Vagina (tissue), 2 donors: ENCODE data around the gene NDUFA3. TPM values are rescaled to one million over a fixed set of nuclear protein-coding genes. Genes with fewer than 3 reads are reported as not detected.

ENCODE experiments used
- DNase-seq, 2 donors: peaks; one replicate each; pipeline ENCODE4 v3.0.0-alpha.2; 2017; ENCODE audit errors: extremely low spot score in 2 of 2
- H3K27ac ChIP-seq: fragments of 200-600 bp; sonication (generic); one replicate; pipeline ENCODE4 v1.5.1; 2019
- H3K27me3 ChIP-seq: fragments of 200-600 bp; sonication (generic); one replicate; pipeline ENCODE4 v1.5.1; 2019
- H3K36me3 ChIP-seq, 2 donors: fragments of 200-600 bp; sonication (generic); one replicate each; pipeline ENCODE4 v1.5.1; 2017 to 2019
- H3K4me1 ChIP-seq: fragments of 200-600 bp; sonication (generic); one replicate; pipeline ENCODE4 v1.5.1; 2019
- H3K4me3 ChIP-seq, 2 donors: fragments of 200-600 bp; sonication (generic); 1 replicate in 1 of 2; 2 replicates in 1 of 2; pipeline ENCODE4 v1.5.1; 2016 to 2019
- H3K9me3 ChIP-seq: fragments of 200-600 bp; sonication (generic); one replicate; pipeline ENCODE4 v1.5.1; 2019
- POLR2A ChIP-seq, 2 donors: fragments of 450-650 bp; IDR thresholded peaks; one replicate each; pipeline ENCODE4 v1.6.1; 2017; ENCODE audit warnings: antibody characterized with exemption in 2 of 2, mild to moderate bottlenecking in 2 of 2, moderate library complexity in 2 of 2
- POLR2AphosphoS5 ChIP-seq, 2 donors: sonication (generic); formaldehyde crosslinking; IDR thresholded peaks; one replicate each; pipeline ENCODE4 v1.9.0; 2017; ENCODE audit warnings: antibody characterized with exemption in 2 of 2, mild to moderate bottlenecking in 2 of 2, low read depth in 1 of 2; ENCODE audit not compliant: insufficient read depth in 1 of 2
- intact Hi-C: fragments of 100-400 bp; cut with DNase I; formaldehyde crosslinking; loops from one replicate; pipeline ENCODE4 v1.15.1; 2023
- total RNA-seq: library from RNA; depleted of rRNA; stranded (reverse); fragments of >200 nt; gene quantifications from one replicate; pipeline ENCODE4 v1.2.3, GENCODE V29; 2016
- TF ChIP-seq, protein P1 (sequence below), 3 experiments: fragments of 450-650 bp in 2 of 3; fragments of 200-600 bp in 1 of 3; sonication (generic) in 1 of 3; IDR thresholded peaks; one replicate each; pipeline ENCODE4 v1.5.1; 2017 to 2019; ENCODE audit warnings: antibody characterized with exemption in 3 of 3, mild to moderate bottlenecking in 2 of 3, moderate library complexity in 2 of 3

Gene NDUFA3
- total RNA-seq, 1 donor from 2014 or later: 79.3 TPM

DNA sequence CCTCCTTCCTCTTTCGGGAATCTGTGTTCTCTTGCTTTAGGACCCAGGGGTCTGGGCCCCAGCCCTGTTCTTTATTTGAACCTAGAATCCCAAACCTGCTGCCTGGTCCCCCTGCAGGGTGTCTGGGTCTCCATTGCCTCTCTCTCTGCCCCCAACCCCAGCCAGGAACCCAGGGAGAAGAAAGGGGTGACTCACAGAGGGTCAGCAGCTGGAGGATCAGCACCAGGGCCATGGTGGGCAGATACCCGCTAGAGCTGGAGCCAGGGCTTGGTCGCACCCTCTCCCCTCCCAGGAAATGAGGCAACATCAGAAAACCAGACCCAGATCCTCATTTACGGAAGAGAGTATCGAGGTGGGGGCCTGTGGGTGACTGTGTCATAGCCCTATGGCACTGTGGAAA, 2.1 kb upstream of the NDUFA3 start, which contains the start of gene OSCAR:
TSS of gene OSCAR (minus strand) at position 243 of the 400 bp plus-strand sequence. CDS start at position 232, 11 bp downstream.
- DNase-seq: no peak
- intact Hi-C loops: no loop called here
- Histone ChIP-seq H3K9me3 (no peaks in the 10 kb centered on the region), H3K4me3 (no peak within 1 kb of the TSS), H3K27ac (no peak within 1 kb of the TSS), H3K4me1 (peaks cover 29% of the 10 kb centered on the region), H3K36me3 (no peaks in the 10 kb centered on the region), H3K27me3 (no peaks in the 10 kb centered on the region)
- no peak for TF ChIP-seq POLR2A (IDR thresholded peaks at IDR 0.05)
- TF ChIP-seq, protein P1, sequence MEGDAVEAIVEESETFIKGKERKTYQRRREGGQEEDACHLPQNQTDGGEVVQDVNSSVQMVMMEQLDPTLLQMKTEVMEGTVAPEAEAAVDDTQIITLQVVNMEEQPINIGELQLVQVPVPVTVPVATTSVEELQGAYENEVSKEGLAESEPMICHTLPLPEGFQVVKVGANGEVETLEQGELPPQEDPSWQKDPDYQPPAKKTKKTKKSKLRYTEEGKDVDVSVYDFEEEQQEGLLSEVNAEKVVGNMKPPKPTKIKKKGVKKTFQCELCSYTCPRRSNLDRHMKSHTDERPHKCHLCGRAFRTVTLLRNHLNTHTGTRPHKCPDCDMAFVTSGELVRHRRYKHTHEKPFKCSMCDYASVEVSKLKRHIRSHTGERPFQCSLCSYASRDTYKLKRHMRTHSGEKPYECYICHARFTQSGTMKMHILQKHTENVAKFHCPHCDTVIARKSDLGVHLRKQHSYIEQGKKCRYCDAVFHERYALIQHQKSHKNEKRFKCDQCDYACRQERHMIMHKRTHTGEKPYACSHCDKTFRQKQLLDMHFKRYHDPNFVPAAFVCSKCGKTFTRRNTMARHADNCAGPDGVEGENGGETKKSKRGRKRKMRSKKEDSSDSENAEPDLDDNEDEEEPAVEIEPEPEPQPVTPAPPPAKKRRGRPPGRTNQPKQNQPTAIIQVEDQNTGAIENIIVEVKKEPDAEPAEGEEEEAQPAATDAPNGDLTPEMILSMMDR (IDR thresholded peaks at IDR 0.05): no peak
- no peak for TF ChIP-seq POLR2AphosphoS5 (IDR thresholded peaks at IDR 0.05; ENCODE audit: insufficient read depth in 1 of 2, low read depth in 1 of 2)

DNA sequence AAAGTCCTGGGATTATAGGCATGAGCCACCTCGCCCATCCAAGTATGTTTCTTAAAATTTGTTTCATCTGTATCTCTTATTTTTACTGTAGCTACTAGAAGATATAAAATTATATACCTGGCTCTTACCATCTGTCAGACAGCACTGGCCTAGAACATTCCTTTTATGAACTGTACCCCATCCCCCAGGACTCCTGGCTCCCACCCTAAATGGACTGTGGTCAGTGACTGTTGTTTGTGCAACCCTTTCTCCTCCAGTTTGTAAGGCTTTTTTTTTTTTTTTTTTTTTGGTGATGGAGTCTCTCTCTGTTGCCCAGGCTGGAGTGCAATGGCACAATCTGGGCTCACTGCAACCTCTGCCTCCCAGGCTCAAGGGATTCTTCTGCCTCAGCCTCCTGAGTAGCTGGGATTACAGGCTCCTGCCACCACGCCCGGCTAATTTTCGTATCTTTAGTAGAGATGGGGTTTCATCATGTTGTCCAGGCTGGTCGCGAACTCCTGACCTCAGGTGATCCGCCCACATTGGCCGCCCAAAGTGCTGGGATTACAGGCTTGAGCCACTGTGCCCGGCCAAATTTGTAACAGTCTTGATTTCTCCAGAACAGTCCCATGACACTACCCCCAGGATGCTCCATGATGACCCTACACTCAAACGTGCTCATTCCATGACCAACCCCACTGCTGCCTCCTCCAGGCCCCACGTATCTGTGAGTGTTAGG, 2.5 kb downstream of the NDUFA3 start:
- no peak for TF ChIP-seq POLR2AphosphoS5 (IDR thresholded peaks at IDR 0.05; ENCODE audit: insufficient read depth in 1 of 2, low read depth in 1 of 2)
- TF ChIP-seq POLR2A (IDR thresholded peaks at IDR 0.05): no peak
- TF ChIP-seq, protein P1 (IDR thresholded peaks at IDR 0.05): no peak
- Histone ChIP-seq H3K36me3 (peaks cover 0 to 36% of the 10 kb centered on the region in 2 donors), H3K9me3 (no peaks in the 10 kb centered on the region), H3K4me1 (peaks cover 20% of the 10 kb centered on the region), H3K27me3 (no peaks in the 10 kb centered on the region), H3K27ac (no peak overlapping the region), H3K4me3 (no peak overlapping the region)
- no peak for DNase-seq
- intact Hi-C loops: no loop called here

DNA sequence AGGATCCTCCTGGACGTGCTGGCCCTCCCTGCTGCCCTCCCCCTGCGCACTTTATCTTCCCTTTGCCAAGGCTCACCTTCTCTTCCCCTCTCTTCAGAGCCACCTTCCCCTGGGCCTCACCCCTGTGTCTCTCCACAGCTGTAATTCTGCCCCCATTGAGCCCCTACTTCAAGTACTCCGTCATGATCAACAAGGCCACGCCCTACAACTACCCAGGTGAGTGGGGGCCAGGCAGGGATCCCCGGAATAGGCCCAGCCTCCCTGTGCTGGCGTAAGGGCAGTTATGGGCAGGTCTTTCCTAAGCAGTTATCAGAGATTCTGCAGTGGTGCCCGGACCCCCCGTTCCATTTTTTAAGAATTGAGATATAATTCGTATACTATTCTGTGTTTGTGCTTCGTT, 3.1 kb downstream of the NDUFA3 start:
- intact Hi-C loops: no loop called here
- no peaks in the 10 kb centered on the region for H3K27me3 ChIP-seq
- H3K27ac ChIP-seq: no peak overlapping the region
- DNase-seq: no peak
- no peaks in the 10 kb centered on the region for H3K9me3 ChIP-seq
- H3K4me3 ChIP-seq: no peak overlapping the region
- peaks cover 20% of the 10 kb centered on the region for H3K4me1 ChIP-seq
- peaks cover 0 to 42% of the 10 kb centered on the region in 2 donors for H3K36me3 ChIP-seq
- TF ChIP-seq POLR2AphosphoS5 (IDR thresholded peaks at IDR 0.05; ENCODE audit: insufficient read depth in 1 of 2, low read depth in 1 of 2): no peak
- TF ChIP-seq POLR2A (IDR thresholded peaks at IDR 0.05): no peak
- TF ChIP-seq, protein P1 (IDR thresholded peaks at IDR 0.05): no peak

DNA sequence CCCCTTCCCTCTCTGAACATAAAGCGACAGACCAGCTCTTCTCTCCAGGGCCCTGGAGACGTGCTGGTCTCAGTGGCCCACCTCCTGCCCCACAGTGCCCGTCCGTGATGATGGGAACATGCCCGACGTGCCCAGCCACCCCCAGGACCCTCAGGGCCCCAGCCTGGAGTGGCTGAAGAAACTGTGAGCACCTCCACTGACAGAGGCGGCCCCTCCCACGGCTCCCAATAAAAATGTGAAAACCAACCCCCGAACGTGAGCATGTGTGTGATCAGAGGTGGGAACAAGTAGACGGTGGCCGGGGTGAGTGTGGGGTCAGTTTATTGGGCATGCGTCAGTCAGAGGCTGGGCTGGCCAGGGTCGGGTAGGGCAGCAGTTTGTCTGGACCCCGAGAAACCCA, 4.1 kb downstream of the NDUFA3 start:
- TF ChIP-seq, protein P1 (IDR thresholded peaks at IDR 0.05): no peak
- no peak for TF ChIP-seq POLR2A (IDR thresholded peaks at IDR 0.05)
- TF ChIP-seq POLR2AphosphoS5 (IDR thresholded peaks at IDR 0.05; ENCODE audit: insufficient read depth in 1 of 2, low read depth in 1 of 2): no peak
- Histone ChIP-seq H3K36me3 (peaks cover 0 to 42% of the 10 kb centered on the region in 2 donors), H3K27me3 (no peaks in the 10 kb centered on the region), H3K9me3 (no peaks in the 10 kb centered on the region), H3K4me1 (peaks cover 20% of the 10 kb centered on the region), H3K27ac (no peak overlapping the region), H3K4me3 (no peak overlapping the region)
- intact Hi-C loops: no loop called here
- no peak for DNase-seq

DNA sequence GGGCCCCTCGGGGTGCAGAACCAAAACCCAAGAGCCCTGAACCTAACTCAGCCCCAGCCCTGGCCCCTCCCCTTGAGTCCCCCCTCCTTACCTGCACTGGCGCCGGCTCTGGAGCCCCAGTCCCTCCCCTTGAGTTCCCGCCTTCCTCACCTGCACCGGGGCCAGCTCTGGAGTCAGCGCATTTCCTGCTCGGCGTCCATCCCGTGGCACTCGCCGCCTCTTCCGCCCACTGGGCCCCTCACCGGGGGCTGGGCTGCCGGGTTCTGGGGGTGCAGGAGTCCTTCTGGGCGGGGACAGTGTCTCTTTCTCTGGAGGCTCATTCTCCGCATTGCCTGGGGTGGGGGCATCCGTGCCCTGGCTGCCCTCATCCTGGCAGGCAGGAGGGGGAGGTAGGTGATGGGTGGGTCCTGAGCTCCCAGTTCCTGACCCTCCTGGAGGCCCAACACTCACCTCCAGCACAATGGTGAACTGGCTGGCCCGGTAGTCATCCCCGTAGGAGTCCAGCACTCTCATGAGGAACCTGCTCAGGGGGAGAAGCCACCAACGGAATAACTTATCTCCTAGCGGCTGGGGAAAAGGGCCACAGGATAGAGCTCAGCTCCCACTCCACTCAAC, 5.3 kb downstream of the NDUFA3 start:
- no peaks in the 10 kb centered on the region for H3K27me3 ChIP-seq
- TF ChIP-seq, protein P1 (IDR thresholded peaks at IDR 0.05): no peak
- no peak for TF ChIP-seq POLR2A (IDR thresholded peaks at IDR 0.05)
- TF ChIP-seq POLR2AphosphoS5 (IDR thresholded peaks at IDR 0.05; ENCODE audit: insufficient read depth in 1 of 2, low read depth in 1 of 2): no peak
- no peaks in the 10 kb centered on the region for H3K9me3 ChIP-seq
- intact Hi-C loops: no loop called here
- H3K27ac ChIP-seq: no peak overlapping the region
- no peak for DNase-seq
- peaks cover 0 to 42% of the 10 kb centered on the region in 2 donors for H3K36me3 ChIP-seq
- H3K4me3 ChIP-seq: no peak overlapping the region
- peaks cover 15% of the 10 kb centered on the region for H3K4me1 ChIP-seq
